WTC11 (cell line): ENCODE measurements around the gene AATK. TPM values are rescaled to one million over a fixed set of nuclear protein-coding genes. Genes with fewer than 3 reads are reported as not detected.

ENCODE experiments used
- ATAC-seq: fragments of 200-7000 bp; cut with Tn5 transposase; 2 replicates; pipeline ENCODE4 v1.10.0; 2021; ENCODE audit warnings: mild to moderate bottlenecking, moderate library complexity
- CTCF ChIA-PET: fragments of 300-600 bp; sonication (Branson Sonifier 250); formaldehyde crosslinking; loops from one replicate; lab custom pipeline; 2021; ENCODE audit warnings: antibody characterized with exemption; lab: Charles Lee
- POLR2A ChIA-PET: fragments of 350-600 bp; sonication (Branson Sonifier 250); formaldehyde crosslinking; loops from one replicate; lab custom pipeline; 2021; ENCODE audit warnings: antibody characterized with exemption; lab: Charles Lee
- DNase-seq: peaks from one replicate; pipeline ENCODE4 v3.0.0; 2021; ENCODE audit warnings: low spot score
- H3K27ac Mint-ChIP-seq: 2 replicates; pipeline ENCODE4 v1.8.0; 2021; ENCODE audit warnings: mixed read lengths
- H3K27me3 Mint-ChIP-seq: 2 replicates; pipeline ENCODE4 v1.8.0; 2021; ENCODE audit warnings: low read depth, mild to moderate bottlenecking, moderate library complexity, mixed read lengths
- H3K36me3 Mint-ChIP-seq: 2 replicates; pipeline ENCODE4 v1.8.0; 2021; ENCODE audit warnings: mixed read lengths
- H3K4me1 Mint-ChIP-seq: 2 replicates; pipeline ENCODE4 v1.8.0; 2022; ENCODE audit warnings: mixed read lengths
- H3K4me3 Mint-ChIP-seq: 2 replicates; pipeline ENCODE4 v1.8.0; 2021; ENCODE audit warnings: mild to moderate bottlenecking, moderate library complexity, mixed read lengths
- H3K9me3 Mint-ChIP-seq: 2 replicates; pipeline ENCODE4 v1.8.0; 2021; ENCODE audit warnings: mixed read lengths
- ATF1 ChIP-seq: sonication (generic); formaldehyde crosslinking; IDR thresholded peaks from 2 replicates; pipeline ENCODE4 v1.8.1; 2023; ENCODE audit warnings: mild to moderate bottlenecking, moderate library complexity, missing genetic modification reagents
- ATF6 ChIP-seq: sonication (generic); formaldehyde crosslinking; IDR thresholded peaks from 2 replicates; pipeline ENCODE4 v1.8.1; 2023; ENCODE audit warnings: mild to moderate bottlenecking, missing genetic modification reagents
- CDX4 ChIP-seq: fragments of 250-450 bp; sonication (Bioruptor Pico); IDR thresholded peaks from 2 replicates; pipeline ENCODE4 v1.9.0; 2021; ENCODE audit warnings: moderate library complexity, mild to moderate bottlenecking, inconsistent platforms, borderline replicate concordance
- CREM ChIP-seq: sonication (generic); formaldehyde crosslinking; IDR thresholded peaks from 2 replicates; pipeline ENCODE4 v1.8.1; 2022; ENCODE audit warnings: mild to moderate bottlenecking, missing genetic modification reagents, moderate library complexity
- EMX1 ChIP-seq: fragments of 250-450 bp; sonication (Bioruptor Pico); IDR thresholded peaks from 2 replicates; pipeline ENCODE4 v1.8.0; 2021; ENCODE audit warnings: mild to moderate bottlenecking
- ERG ChIP-seq: fragments of 250-450 bp; sonication (Bioruptor Pico); IDR thresholded peaks from 2 replicates; pipeline ENCODE4 v1.8.0; 2021; ENCODE audit warnings: mild to moderate bottlenecking
- FOXP1 ChIP-seq: sonication (generic); formaldehyde crosslinking; IDR thresholded peaks from 2 replicates; pipeline ENCODE4 v1.8.0; 2022; ENCODE audit warnings: missing genetic modification reagents, mild to moderate bottlenecking, moderate library complexity, borderline replicate concordance
- GABPB1 ChIP-seq: sonication (generic); formaldehyde crosslinking; IDR thresholded peaks from 2 replicates; pipeline ENCODE4 v1.8.1; 2023; ENCODE audit warnings: mild to moderate bottlenecking, missing genetic modification reagents
- HMGXB4 ChIP-seq: sonication (generic); formaldehyde crosslinking; IDR thresholded peaks from 2 replicates; pipeline ENCODE4 v1.8.1; 2023; ENCODE audit warnings: mild to moderate bottlenecking, moderate library complexity, missing genetic modification reagents
- KAT7 ChIP-seq: sonication (generic); formaldehyde crosslinking; IDR thresholded peaks from 2 replicates; pipeline ENCODE4 v1.8.1; 2023; ENCODE audit warnings: missing genetic modification reagents, mild to moderate bottlenecking, borderline replicate concordance
- NR2C2 ChIP-seq: sonication (generic); formaldehyde crosslinking; IDR thresholded peaks from 2 replicates; pipeline ENCODE4 v1.8.0; 2022; ENCODE audit warnings: mild to moderate bottlenecking, missing genetic modification reagents
- RORB ChIP-seq: fragments of 250-450 bp; sonication (Bioruptor Pico); IDR thresholded peaks from 2 replicates; pipeline ENCODE4 v1.9.0; 2021; ENCODE audit warnings: mild to moderate bottlenecking
- SP1 ChIP-seq: sonication (generic); formaldehyde crosslinking; conservative IDR thresholded peaks from 2 replicates; pipeline ENCODE4 v1.8.1; 2022; ENCODE audit warnings: missing genetic modification reagents
- STAT6 ChIP-seq: sonication (generic); formaldehyde crosslinking; conservative IDR thresholded peaks from 2 replicates; pipeline ENCODE4 v1.8.1; 2023; ENCODE audit warnings: mild to moderate bottlenecking, low read depth, missing genetic modification reagents, moderate library complexity
- ZNF121 ChIP-seq: sonication (generic); formaldehyde crosslinking; IDR thresholded peaks from 2 replicates; pipeline ENCODE4 v1.8.0; 2023; ENCODE audit warnings: missing genetic modification reagents
- ZNF138 ChIP-seq: sonication (generic); formaldehyde crosslinking; conservative IDR thresholded peaks from 2 replicates; pipeline ENCODE4 v1.8.1; 2022; ENCODE audit warnings: mild to moderate bottlenecking, moderate library complexity, missing genetic modification reagents
- ZNF232 ChIP-seq: sonication (generic); formaldehyde crosslinking; IDR thresholded peaks from 2 replicates; pipeline ENCODE4 v1.8.0; 2022; ENCODE audit warnings: mild to moderate bottlenecking, missing genetic modification reagents
- ZNF416 ChIP-seq: fragments of 250-450 bp; sonication (Bioruptor Pico); IDR thresholded peaks from 2 replicates; pipeline ENCODE4 v1.9.0; 2021; ENCODE audit warnings: mild to moderate bottlenecking, inconsistent platforms
- ZNF425 ChIP-seq: fragments of 250-450 bp; sonication (Bioruptor Pico); conservative IDR thresholded peaks from 2 replicates; pipeline ENCODE4 v1.9.0; 2021; ENCODE audit warnings: mild to moderate bottlenecking
- total RNA-seq: library from RNA; stranded (reverse); gene quantifications from 3 replicates; pipeline ENCODE4 v1.2.3, GENCODE V29; 2021

AATK gene
- total RNA-seq, 1 experiment from 2014 or later, result 2.9 TPM

GRCh38 chr17:81178136-81179091, 12.4 kb upstream of the AATK start (continued):
- no peak for TF ChIP-seq GABPB1
- TF ChIP-seq STAT6, result no peak

- H3K36me3 Mint-ChIP-seq, result no peaks in the 10 kb centered on the region
- no peak for ATAC-seq
- TF ChIP-seq EMX1 (CRISPR knock-in tag) (no peak), ZNF121 (CRISPR knock-in tag) (no peak), ERG (CRISPR knock-in tag) (no peak), NR2C2 (no peak), ZNF425 (CRISPR knock-in tag) (no peak), ATF1 (no peak), FOXP1 (CRISPR knock-in tag) (no peak), CDX4 (CRISPR knock-in tag) (no peak), ATF6 (no peak), HMGXB4 (CRISPR knock-in tag) (no peak), KAT7 (CRISPR knock-in tag) (no peak), ZNF138 (no peak), SP1 (CRISPR knock-in tag) (no peak), ZNF232 (CRISPR knock-in tag) (no peak), CREM (CRISPR knock-in tag) (no peak), RORB (CRISPR knock-in tag) (no peak), ZNF416 (no peak)
These were observed 10.6 kb upstream of the AATK start for GRCh38 chr17:81176666-81177065.

More at GRCh38 chr17:81176666-81177065, 10.6 kb upstream of the AATK start:
- Mint-ChIP-seq H3K27me3 (no peaks in the 10 kb centered on the region; the same call in none of the 2 replicates), H3K4me1 (no peaks in the 10 kb centered on the region), H3K27ac (no peak overlapping the region), H3K4me3 (no peak overlapping the region), H3K9me3 (peaks cover 3% of the 10 kb centered on the region; the same call in 1 of the 2 replicates)
- ChIA-PET CTCF (interaction anchor here (0.7 to 1.2 kb wide), 3 partner anchors 16 to 134 kb away, joined by 3 to 5 read pairs (median 5); no protein-coding TSS in a partner anchor), POLR2A (no interaction called here)
- DNase-seq, result no peak
